ENCODE measurements around the gene ADAT2.

DNA sequence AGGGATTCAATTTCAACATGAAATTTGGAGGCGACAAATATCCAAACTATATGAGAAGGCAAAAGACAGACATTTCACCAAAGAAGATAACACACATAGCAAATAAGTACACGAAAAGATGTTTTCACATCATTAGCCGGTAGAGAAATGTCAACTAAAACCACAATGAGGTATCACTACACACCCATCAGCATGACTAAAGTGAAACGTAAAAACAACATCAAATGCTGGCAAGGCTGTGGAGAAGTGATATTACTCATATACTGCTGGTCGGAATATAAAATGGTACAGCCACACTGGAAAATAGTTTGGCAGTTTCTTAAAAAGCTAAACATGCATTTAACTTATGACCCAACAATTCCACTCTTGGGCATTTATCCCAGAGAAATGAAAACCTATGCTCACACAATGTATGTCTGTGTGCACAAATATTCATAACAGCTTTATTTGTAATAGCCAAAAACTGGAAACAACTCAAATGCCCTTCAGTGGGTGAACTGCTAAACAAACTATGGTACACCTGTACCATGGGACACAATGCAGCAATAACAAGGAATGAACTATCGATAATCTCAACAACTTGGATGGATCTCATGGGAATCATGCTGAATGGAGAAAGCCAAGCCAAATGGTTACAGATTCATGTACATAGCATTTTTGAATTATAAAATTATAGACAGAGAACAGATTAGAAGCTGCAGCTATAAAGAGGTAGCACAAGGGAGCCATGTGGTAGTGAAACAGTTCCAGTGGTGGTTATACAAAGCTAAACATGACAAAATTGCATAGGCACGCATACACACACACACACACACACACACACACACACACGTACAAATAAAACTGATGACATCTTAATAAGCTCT, 8.6 kb downstream of the ADAT2 start:
- TF ChIP-seq POLR2A (IDR thresholded peaks at IDR 0.05), result no peak
- TF ChIP-seq, protein P1, sequence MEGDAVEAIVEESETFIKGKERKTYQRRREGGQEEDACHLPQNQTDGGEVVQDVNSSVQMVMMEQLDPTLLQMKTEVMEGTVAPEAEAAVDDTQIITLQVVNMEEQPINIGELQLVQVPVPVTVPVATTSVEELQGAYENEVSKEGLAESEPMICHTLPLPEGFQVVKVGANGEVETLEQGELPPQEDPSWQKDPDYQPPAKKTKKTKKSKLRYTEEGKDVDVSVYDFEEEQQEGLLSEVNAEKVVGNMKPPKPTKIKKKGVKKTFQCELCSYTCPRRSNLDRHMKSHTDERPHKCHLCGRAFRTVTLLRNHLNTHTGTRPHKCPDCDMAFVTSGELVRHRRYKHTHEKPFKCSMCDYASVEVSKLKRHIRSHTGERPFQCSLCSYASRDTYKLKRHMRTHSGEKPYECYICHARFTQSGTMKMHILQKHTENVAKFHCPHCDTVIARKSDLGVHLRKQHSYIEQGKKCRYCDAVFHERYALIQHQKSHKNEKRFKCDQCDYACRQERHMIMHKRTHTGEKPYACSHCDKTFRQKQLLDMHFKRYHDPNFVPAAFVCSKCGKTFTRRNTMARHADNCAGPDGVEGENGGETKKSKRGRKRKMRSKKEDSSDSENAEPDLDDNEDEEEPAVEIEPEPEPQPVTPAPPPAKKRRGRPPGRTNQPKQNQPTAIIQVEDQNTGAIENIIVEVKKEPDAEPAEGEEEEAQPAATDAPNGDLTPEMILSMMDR (IDR thresholded peaks at IDR 0.05), result no peak
